HepG2 (cell line): Measurements from ENCODE around the gene ANGPTL2. TPM values are rescaled to one million over a fixed set of nuclear protein-coding genes. Genes with fewer than 3 reads are reported as not detected.
A peak's percentile ranks its signal among the peaks of the same experiment; 100 is the strongest.

ENCODE experiments used
- ATAC-seq: fragments of 200-7000 bp; cut with Tn5 transposase; 3 replicates; pipeline ENCODE4 v1.9.1; 2020; ENCODE audit warnings: mild to moderate bottlenecking, moderate library complexity
- BruUV-seq: library from RNA; stranded (reverse); fragments of 400-500 nt; replicated peaks from 2 replicates; lab custom pipeline; 2021; lab: Mats Ljungman, UMichigan
- CTCF ChIA-PET: fragments of 300-600 bp; formaldehyde crosslinking; extraction: SDS; loops from one replicate; lab custom pipeline; 2021; ENCODE audit warnings: low total read pairs, inconsistent platforms, low intra/inter-chr PET ratio; lab: Yijun Ruan, JAX
- POLR2A ChIA-PET: fragments of 350-600 bp; sonication (Branson Sonifier 250); formaldehyde crosslinking; loops from one replicate; lab custom pipeline; 2020; ENCODE audit warnings: antibody characterized with exemption, inconsistent platforms; lab: Yijun Ruan, JAX
- DNase-seq: peaks from one replicate; pipeline ENCODE4 v3.0.0-alpha.2; 2015; ENCODE audit warnings: low spot score
- FAIRE-seq: peaks from 3 replicates; lab custom pipeline; 2011; peaks lifted over from hg19 to GRCh38; lab: Jason Lieb, UNC
- H2AFZ ChIP-seq: one replicate; pipeline ENCODE4 v1.6.1; 2011; ENCODE audit warnings: low read length, inconsistent platforms
- H3K27ac ChIP-seq: fragments of 300-600 bp; 3 replicates; pipeline ENCODE4 v1.8.0; 2011; ENCODE audit warnings: mixed run types, mild to moderate bottlenecking, mixed read lengths, low read length, inconsistent platforms; ENCODE audit not compliant: insufficient read depth; ENCODE audit errors: extremely low read length
- H3K27me3 ChIP-seq, 2 experiments: fragments of 200-600 bp in 1 of 2; 2 replicates in 1 of 2; 3 replicates in 1 of 2; pipeline versions ENCODE4 v1.6.0 to v1.8.0; 2011; ENCODE audit warnings: low read length in 2 of 2, mild to moderate bottlenecking in 2 of 2, moderate library complexity in 2 of 2, inconsistent platforms in 1 of 2; ENCODE audit not compliant: insufficient read depth in 2 of 2, control insufficient read depth in 1 of 2
- H3K36me3 ChIP-seq, 2 experiments: fragments of 200-600 bp in 1 of 2; replicated peaks in 1 of 2; 2 replicates in 1 of 2; 3 replicates in 1 of 2; pipeline versions ENCODE4 v1.5.1 to v1.8.0; 2011; ENCODE audit warnings: low read length in 2 of 2, inconsistent platforms in 1 of 2; ENCODE audit not compliant: insufficient read depth in 2 of 2, control insufficient read depth in 1 of 2
- H3K4me1 ChIP-seq: 2 replicates; pipeline ENCODE4 v1.5.1; 2012; ENCODE audit warnings: low read length, inconsistent platforms; ENCODE audit not compliant: insufficient read depth
- H3K4me2 ChIP-seq: 2 replicates; pipeline ENCODE4 v1.6.0; 2011; ENCODE audit warnings: low read depth, low read length, inconsistent platforms
- H3K4me3 ChIP-seq, 3 experiments: fragments of 200-600 bp in 1 of 3; sonication (generic), shearing (Covaris generic) in 1 of 3; replicated peaks in 1 of 3; 2 replicates each; pipeline ENCODE4 v1.5.1; 2011 to 2016; ENCODE audit warnings: low read length in 3 of 3, inconsistent platforms in 2 of 3, low read depth in 2 of 3, mild to moderate bottlenecking in 2 of 3, control low read depth in 1 of 3, mixed read lengths in 1 of 3; ENCODE audit not compliant: insufficient read depth in 1 of 3
- H3K79me2 ChIP-seq: one replicate; pipeline ENCODE4 v1.6.1; 2011; ENCODE audit warnings: low read length, inconsistent platforms; ENCODE audit not compliant: insufficient read depth
- H3K9ac ChIP-seq: 2 replicates; pipeline ENCODE4 v1.6.0; 2011; ENCODE audit warnings: mild to moderate bottlenecking, low read depth, low read length, inconsistent platforms; ENCODE audit not compliant: insufficient read depth
- H3K9me3 ChIP-seq: 2 replicates; pipeline ENCODE4 v1.5.1; 2012; ENCODE audit warnings: mild to moderate bottlenecking, low read length
- H4K20me1 ChIP-seq: 2 replicates; pipeline ENCODE4 v1.6.0; 2011; ENCODE audit warnings: inconsistent platforms, mild to moderate bottlenecking, low read length, moderate library complexity; ENCODE audit not compliant: insufficient read depth
- MAX ChIP-seq: IDR thresholded peaks from 2 replicates; pipeline ENCODE4 v1.6.1; 2012; ENCODE audit warnings: inconsistent platforms
- PRPF4 ChIP-seq: fragments of 200-400 bp; formaldehyde crosslinking; IDR thresholded peaks from 2 replicates; pipeline ENCODE4 v1.6.1; 2016; ENCODE audit warnings: low read length, low read depth; ENCODE audit not compliant: poor library complexity, severe bottlenecking
- ZNF292 ChIP-seq: sonication (generic); formaldehyde crosslinking; IDR thresholded peaks from 2 replicates; pipeline ENCODE4 v1.8.1; 2022; ENCODE audit warnings: mild to moderate bottlenecking, low read depth, missing genetic modification reagents, borderline replicate concordance
- ZNF432 ChIP-seq: sonication (generic); formaldehyde crosslinking; IDR thresholded peaks from 2 replicates; pipeline ENCODE4 v1.5.0; 2020; ENCODE audit warnings: missing genetic modification reagents, mild to moderate bottlenecking, borderline replicate concordance
- ZNF687 ChIP-seq: sonication (generic); formaldehyde crosslinking; IDR thresholded peaks from 2 replicates; pipeline ENCODE4 v1.5.1; 2020; ENCODE audit warnings: mild to moderate bottlenecking, missing genetic modification reagents, moderate library complexity
- WGBS: methylation state at CpG from one replicate; pipeline ENCODE4 v1.1.6; 2017; ENCODE audit warnings: low lambda C conversion rate; 5-methylcytosine and 5-hydroxymethylcytosine counted together
- in situ Hi-C: cut with HindIII; loops from 2 replicates; pipeline ENCODE4 v1.10.0; 2017; ENCODE audit warnings: low pct_unique_long_range_greater_than_20kb; ENCODE audit not compliant: extremely low pct_ligation_motif_present
- intact Hi-C: fragments of 100-400 bp; cut with micrococcal nuclease; formaldehyde crosslinking; loops from one replicate; pipeline ENCODE4 v1.10.0; 2022; ENCODE audit not compliant: unreplicated experiment
- polyA plus RNA-seq, 8 experiments: library from polyadenylated mRNA; depleted of rRNA in 3 of 8; stranded (reverse) in 7 of 8; unstranded in 1 of 8; fragments of >200 nt; fragmentation: Illumina TruSeq in 4 of 8; extraction: Trizol in 4 of 8; gene quantifications; 2 replicates each; pipeline versions ENCODE4 v1.2.1 to v1.2.3, GENCODE V29; 2011 to 2016; ENCODE audit warnings: low read depth in 4 of 8, missing spikeins in 1 of 8, mixed read lengths in 1 of 8; ENCODE audit not compliant: insufficient read depth in 1 of 8
- total RNA-seq, 5 experiments: library from RNA; depleted of rRNA; stranded (reverse); fragments of >200 nt; fragmentation: Illumina TruSeq; extraction: Trizol; gene quantifications; 2 replicates each; pipeline ENCODE4 v1.2.3, GENCODE V29; 2016; ENCODE audit warnings: low read depth in 1 of 5

The ANGPTL2 gene
- total and polyA plus RNA-seq, 2 of the 13 experiments (the other 11 are each of a cell fraction or from before 2014, with no cell fraction given): 0.91 to 21.0 TPM

DNA sequence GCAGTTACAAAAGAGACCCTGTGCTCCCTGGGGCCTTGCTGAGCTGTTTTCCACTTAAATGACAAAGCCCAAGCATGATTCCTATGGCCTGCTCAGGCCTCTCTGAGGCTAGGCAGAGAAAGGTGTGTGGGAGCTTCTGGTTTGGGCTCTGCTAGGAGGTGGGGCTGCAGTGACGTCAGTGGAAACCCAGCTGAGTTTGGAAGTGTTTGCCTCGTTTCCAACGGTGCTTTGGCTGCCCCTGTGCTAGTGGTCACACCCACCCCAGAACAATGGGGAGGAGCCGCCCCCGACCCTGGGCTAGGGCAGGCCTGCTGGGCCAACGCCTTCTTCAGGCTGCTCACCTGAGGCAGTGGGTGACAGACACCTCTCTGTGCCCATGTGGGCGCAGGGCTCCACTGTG is 10.4 kb downstream of the ANGPTL2 start:
- no peak for FAIRE-seq
- DNase-seq: no peak
- no peaks in the 10 kb centered on the region for H3K79me2 ChIP-seq
- BruUV-seq: no TSS peak
- CTCF ChIA-PET: no interaction called here
- intact Hi-C loops: no loop called here
- H4K20me1 ChIP-seq: no peaks in the 10 kb centered on the region
- TF ChIP-seq MAX (no peak), ZNF687 (peak; percentile 30; the same call in 1 of the 2 replicates), PRPF4 (no peak), ZNF432 (no peak), ZNF292 (no peak)
- TF ChIP-seq, all 625 proteins: peak for 1
- no peak overlapping the region for H3K4me3 ChIP-seq
- peaks cover 61% of the 10 kb centered on the region for H3K4me1 ChIP-seq
- H3K36me3 ChIP-seq: no peaks in the 10 kb centered on the region
- 80% methylated on average over 2 of the region's 7 CpGs for WGBS
- no peak overlapping the region for H3K27ac ChIP-seq
- in situ Hi-C loops: no loop called here
- H3K9me3 ChIP-seq: no peaks in the 10 kb centered on the region
- ATAC-seq: no peak
- no peaks in the 10 kb centered on the region for H3K27me3 ChIP-seq
- H3K9ac ChIP-seq: no peak overlapping the region
- H3K4me2 ChIP-seq: no peak overlapping the region
- POLR2A ChIA-PET: no interaction called here
- no peak overlapping the region for H2AFZ ChIP-seq
